Osteoblast (primary cell): ENCODE measurements around the gene TMEM229B. TPM values are rescaled to one million over a fixed set of nuclear protein-coding genes. Genes with fewer than 3 reads are reported as not detected.
A peak's percentile ranks its signal among the peaks of the same experiment; 100 is the strongest.

ENCODE experiments used
- DNase-seq: peaks from one replicate; pipeline ENCODE4 v3.0.0; 2011; ENCODE audit warnings: low spot score, mixed read lengths; ENCODE audit not compliant: insufficient read length; ENCODE audit errors: missing footprints
- H2AFZ ChIP-seq: 2 replicates; pipeline ENCODE4 v1.6.0; 2011; ENCODE audit warnings: mild to moderate bottlenecking, low read length
- H3K27ac ChIP-seq: 2 replicates; pipeline ENCODE4 v1.5.1; 2011; ENCODE audit warnings: mild to moderate bottlenecking, low read depth, low read length, moderate library complexity
- H3K27me3 ChIP-seq: 2 replicates; pipeline ENCODE4 v1.6.0; 2012; ENCODE audit warnings: mild to moderate bottlenecking, control low read depth, inconsistent platforms, low read length, moderate library complexity; ENCODE audit not compliant: insufficient read depth
- H3K36me3 ChIP-seq: 2 replicates; pipeline ENCODE4 v1.5.1; 2011; ENCODE audit warnings: mild to moderate bottlenecking, low read length, control low read depth, moderate library complexity; ENCODE audit not compliant: insufficient read depth
- H3K4me1 ChIP-seq: 2 replicates; pipeline ENCODE4 v1.5.1; 2011; ENCODE audit warnings: mild to moderate bottlenecking, low read length, control low read depth, moderate library complexity; ENCODE audit not compliant: insufficient read depth
- H3K4me2 ChIP-seq: 2 replicates; pipeline ENCODE4 v1.6.0; 2011; ENCODE audit warnings: mild to moderate bottlenecking, low read length; ENCODE audit not compliant: insufficient read depth
- H3K4me3 ChIP-seq: fragments of 200-600 bp; sonication (generic); 3 replicates; pipeline ENCODE4 v1.5.1; 2012; ENCODE audit warnings: mild to moderate bottlenecking, low read length, inconsistent platforms; ENCODE audit not compliant: insufficient read depth
- H3K79me2 ChIP-seq: 2 replicates; pipeline ENCODE4 v1.6.0; 2012; ENCODE audit warnings: mild to moderate bottlenecking, low read length, control low read depth, inconsistent platforms; ENCODE audit not compliant: insufficient read depth
- H3K9me3 ChIP-seq: 2 replicates; pipeline ENCODE4 v1.5.1; 2011; ENCODE audit warnings: low read depth, low read length, control low read depth
- H4K20me1 ChIP-seq: 2 replicates; pipeline ENCODE4 v1.6.0; 2012; ENCODE audit warnings: mild to moderate bottlenecking, low read length, control low read depth; ENCODE audit not compliant: insufficient read depth
- total RNA-seq: library from RNA; depleted of rRNA; stranded (reverse); fragments of >200 nt; gene quantifications from 2 replicates; pipeline ENCODE4 v1.2.3, GENCODE V29; 2012
- TF ChIP-seq, protein P1 (sequence below): IDR thresholded peaks from 2 replicates; pipeline ENCODE4 v1.5.1; 2011; ENCODE audit warnings: mild to moderate bottlenecking, low read depth, low read length, moderate library complexity; ENCODE audit errors: extremely low read depth

TMEM229B gene
- total RNA-seq = 5.8 and 8.3 TPM in 2 replicates

GRCh38 chr14:67487937-67488893 lies at the start of gene TMEM229B:
Gene TMEM229B (minus strand): TSS chr14:67488721. CDS start chr14:67473923, 14,798 bp downstream.
- peaks cover 2% of the 10 kb centered on the region for H3K9me3 ChIP-seq
- peak within 1 kb of the TSS; percentile 11 for H3K27ac ChIP-seq
- peak within 1 kb of the TSS; percentile 86 for H3K4me2 ChIP-seq
- no peaks in the 10 kb centered on the region for H3K79me2 ChIP-seq
- peaks cover 9% of the 10 kb centered on the region for H3K4me1 ChIP-seq
- H3K36me3 ChIP-seq = no peaks in the 10 kb centered on the region
- DNase-seq = no peak
- H3K27me3 ChIP-seq = no peaks in the 10 kb centered on the region
- TF ChIP-seq, protein P1, sequence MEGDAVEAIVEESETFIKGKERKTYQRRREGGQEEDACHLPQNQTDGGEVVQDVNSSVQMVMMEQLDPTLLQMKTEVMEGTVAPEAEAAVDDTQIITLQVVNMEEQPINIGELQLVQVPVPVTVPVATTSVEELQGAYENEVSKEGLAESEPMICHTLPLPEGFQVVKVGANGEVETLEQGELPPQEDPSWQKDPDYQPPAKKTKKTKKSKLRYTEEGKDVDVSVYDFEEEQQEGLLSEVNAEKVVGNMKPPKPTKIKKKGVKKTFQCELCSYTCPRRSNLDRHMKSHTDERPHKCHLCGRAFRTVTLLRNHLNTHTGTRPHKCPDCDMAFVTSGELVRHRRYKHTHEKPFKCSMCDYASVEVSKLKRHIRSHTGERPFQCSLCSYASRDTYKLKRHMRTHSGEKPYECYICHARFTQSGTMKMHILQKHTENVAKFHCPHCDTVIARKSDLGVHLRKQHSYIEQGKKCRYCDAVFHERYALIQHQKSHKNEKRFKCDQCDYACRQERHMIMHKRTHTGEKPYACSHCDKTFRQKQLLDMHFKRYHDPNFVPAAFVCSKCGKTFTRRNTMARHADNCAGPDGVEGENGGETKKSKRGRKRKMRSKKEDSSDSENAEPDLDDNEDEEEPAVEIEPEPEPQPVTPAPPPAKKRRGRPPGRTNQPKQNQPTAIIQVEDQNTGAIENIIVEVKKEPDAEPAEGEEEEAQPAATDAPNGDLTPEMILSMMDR = no peak
- H2AFZ ChIP-seq = peak within 1 kb of the TSS; percentile 97
- H4K20me1 ChIP-seq = no peaks in the 10 kb centered on the region
- peak within 1 kb of the TSS; percentile 60 for H3K4me3 ChIP-seq

DNA sequence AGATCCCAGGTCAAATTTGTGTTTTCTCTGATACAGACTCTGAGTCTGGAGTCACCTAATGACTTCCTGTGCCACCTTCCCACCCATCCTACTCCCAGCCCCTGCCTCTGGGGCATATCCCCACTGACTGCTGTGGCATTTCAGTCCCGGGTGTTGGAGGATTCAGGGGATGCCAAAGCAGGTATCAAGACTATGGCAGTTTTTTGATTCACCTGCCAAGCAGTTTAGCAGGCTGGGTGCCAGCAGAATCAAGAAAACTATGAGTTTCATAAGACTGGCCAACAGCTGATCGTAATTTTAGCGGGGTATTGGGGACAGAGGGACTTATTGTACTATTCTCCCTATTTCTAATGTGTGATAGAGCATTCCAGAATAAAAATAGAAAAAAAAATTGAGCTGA lies 49.2 kb upstream of the TMEM229B start:
- Histone ChIP-seq H3K4me1 (no peaks in the 10 kb centered on the region), H3K27me3 (peaks cover 39% of the 10 kb centered on the region), H3K27ac (no peak overlapping the region), H3K79me2 (no peaks in the 10 kb centered on the region), H3K4me2 (no peak overlapping the region), H2AFZ (no peak overlapping the region), H3K36me3 (no peaks in the 10 kb centered on the region), H4K20me1 (no peaks in the 10 kb centered on the region), H3K4me3 (no peak overlapping the region), H3K9me3 (no peaks in the 10 kb centered on the region)
- no peak for DNase-seq
- TF ChIP-seq, protein P1 = no peak

DNA sequence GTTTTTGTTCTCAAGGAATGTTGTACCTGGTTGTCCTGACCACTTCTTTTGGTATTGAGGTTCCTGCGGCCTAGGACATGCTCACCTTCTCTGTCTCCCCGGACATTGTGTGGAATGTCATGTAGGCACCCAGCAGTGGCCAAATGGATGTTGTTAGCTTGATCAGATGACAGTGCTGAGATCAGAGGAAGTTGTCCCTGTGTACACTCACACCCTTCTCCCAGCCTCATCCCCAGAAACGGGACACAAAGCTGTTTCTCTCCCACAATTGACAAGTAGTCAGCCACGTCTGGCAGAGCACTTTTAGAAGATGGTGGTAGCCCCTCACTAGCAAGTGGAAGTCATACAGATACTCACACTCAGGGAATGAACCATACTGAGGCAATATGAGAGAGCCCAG lies 47.6 kb upstream of the TMEM229B start:
- TF ChIP-seq, protein P1 = no peak
- Histone ChIP-seq H3K4me1 (peaks cover 3% of the 10 kb centered on the region), H3K27me3 (peaks cover 30% of the 10 kb centered on the region), H3K4me2 (no peak overlapping the region), H4K20me1 (no peaks in the 10 kb centered on the region), H3K9me3 (no peaks in the 10 kb centered on the region), H3K36me3 (no peaks in the 10 kb centered on the region), H2AFZ (no peak overlapping the region), H3K27ac (no peak overlapping the region), H3K4me3 (no peak overlapping the region), H3K79me2 (no peaks in the 10 kb centered on the region)
- no peak for DNase-seq

GRCh38 chr14:67533754-67534085 lies 45.2 kb upstream of the TMEM229B start:
- Histone ChIP-seq H3K27ac (no peak overlapping the region), H3K4me3 (peak overlapping the region; percentile 75), H3K79me2 (no peaks in the 10 kb centered on the region), H3K4me1 (peaks cover 3% of the 10 kb centered on the region), H3K27me3 (peaks cover 13% of the 10 kb centered on the region), H3K9me3 (no peaks in the 10 kb centered on the region), H4K20me1 (no peaks in the 10 kb centered on the region), H2AFZ (no peak overlapping the region), H3K4me2 (peak overlapping the region; percentile 85), H3K36me3 (no peaks in the 10 kb centered on the region)
- peak; percentile 43 for DNase-seq
- TF ChIP-seq, protein P1 = no peak
